CD4-positive, alpha-beta T cell treated with Interferon alpha-2 for 1 hour (primary cell): Measurements from ENCODE around the gene INSIG2.
"Not testable (repeated sequence)": the region's sequence is repeated elsewhere in the genome, so short reads cannot be mapped to it uniquely, and the experiment has no call there.

Experiments
- DNase-seq, 2 donors: peaks; one replicate each; pipeline ENCODE4 v3.0.0-alpha.2; 2020 to 2022

The INSIG2 gene

GRCh38 chr2:118061135-118061955, 26.9 kb upstream of the INSIG2 start:
- DNase-seq, result peak; percentile 19 to 24

GRCh38 chr2:118062048-118062447, 26.2 kb upstream of the INSIG2 start:
- no peak for DNase-seq

- DNase-seq, result no peak
These were observed 25.6 kb upstream of the INSIG2 start for GRCh38 chr2:118062669-118063068.

- DNase-seq, result no peak
These were observed 23.1 kb upstream of the INSIG2 start for GRCh38 chr2:118065015-118065706.

GRCh38 chr2:118065921-118066511, 22.3 kb upstream of the INSIG2 start:
- DNase-seq, result no peak

- no peak for DNase-seq
These were observed 10.5 kb upstream of the INSIG2 start for GRCh38 chr2:118077636-118078247.

- no peak for DNase-seq
These were observed 9.5 kb upstream of the INSIG2 start for GRCh38 chr2:118078734-118079133.

- no peak for DNase-seq
These were observed 3.7 kb upstream of the INSIG2 start for GRCh38 chr2:118084491-118085089.

- no peak for DNase-seq
These were observed 2.9 kb upstream of the INSIG2 start for GRCh38 chr2:118085173-118086023.

- no peak for DNase-seq
These were observed 2.1 kb upstream of the INSIG2 start for GRCh38 chr2:118086024-118086633.

- DNase-seq, result peak in 1 of 2 donors; percentile 30
These were observed 999 bp downstream of the INSIG2 start for GRCh38 chr2:118089139-118089800.

GRCh38 chr2:118090387-118091139, 2.3 kb downstream of the INSIG2 start:
- no peak for DNase-seq

- DNase-seq, result no peak
These were observed 2.8 kb downstream of the INSIG2 start for GRCh38 chr2:118091140-118091478.

- no peak for DNase-seq
These were observed 3.4 kb downstream of the INSIG2 start for GRCh38 chr2:118091631-118092030.

GRCh38 chr2:118094102-118094501, 5.8 kb downstream of the INSIG2 start:
- DNase-seq, result not testable (repeated sequence)

- peak in 1 of 2 donors; percentile 8 for DNase-seq
These were observed 6.2 kb downstream of the INSIG2 start for GRCh38 chr2:118094503-118094902.

GRCh38 chr2:118095610-118096009, 7.3 kb downstream of the INSIG2 start:
- DNase-seq, result no peak

GRCh38 chr2:118097657-118098056, 9.4 kb downstream of the INSIG2 start:
- peak in 1 of 2 donors; percentile 7 for DNase-seq

- no peak for DNase-seq
These were observed 10.2 kb downstream of the INSIG2 start for GRCh38 chr2:118098307-118099030.
